Measurements from ENCODE around the gene KIF26B. TPM values are rescaled to one million over a fixed set of nuclear protein-coding genes. Genes with fewer than 3 reads are reported as not detected.

Gene KIF26B
- polyA plus RNA-seq, 6 donors from 2014 or later: 0.01 to 0.04 TPM; not detected in 4

- ATAC-seq (ENCODE audit: low read depth in 2 of 2) (no peak), DNase-seq (no peak)
- peaks cover 0 to 4% (median 0%) of the 10 kb centered on the region in 3 donors for H3K27me3 Mint-ChIP-seq
- H3K4me1 Mint-ChIP-seq: no peaks in the 10 kb centered on the region
- H3K36me3 Mint-ChIP-seq: no peaks in the 10 kb centered on the region
- no peak overlapping the region for H3K27ac Mint-ChIP-seq
- H3K4me3 Mint-ChIP-seq: no peak overlapping the region
- H3K9me3 Mint-ChIP-seq: peaks cover 0 to 5% (median 0%) of the 10 kb centered on the region in 7 donors
Observed at GRCh38 chr1:245480393-245481120, 325.8 kb downstream of the KIF26B start.

GRCh38 chr1:245481261-245481660 lies 326.5 kb downstream of the KIF26B start:
- peaks cover 0 to 4% (median 0%) of the 10 kb centered on the region in 3 donors for H3K27me3 Mint-ChIP-seq
- peaks cover 0 to 5% (median 0%) of the 10 kb centered on the region in 7 donors for H3K9me3 Mint-ChIP-seq
- H3K36me3 Mint-ChIP-seq: no peaks in the 10 kb centered on the region
- H3K27ac Mint-ChIP-seq: no peak overlapping the region
- ATAC-seq (ENCODE audit: low read depth in 2 of 2) (no peak), DNase-seq (no peak)
- no peak overlapping the region for H3K4me3 Mint-ChIP-seq
- no peaks in the 10 kb centered on the region for H3K4me1 Mint-ChIP-seq

- peak overlapping the region in 1 of 6 donors; percentile 44 for H3K27ac Mint-ChIP-seq
- H3K27me3 Mint-ChIP-seq: no peaks in the 10 kb centered on the region
- H3K4me1 Mint-ChIP-seq: no peaks in the 10 kb centered on the region
- H3K9me3 Mint-ChIP-seq: peaks cover 0 to 5% (median 0%) of the 10 kb centered on the region in 7 donors
- no peaks in the 10 kb centered on the region for H3K36me3 Mint-ChIP-seq
- H3K4me3 Mint-ChIP-seq: no peak overlapping the region
- no peak for ATAC-seq (ENCODE audit: low read depth in 2 of 2)
- no peak for DNase-seq
Observed at GRCh38 chr1:245483247-245483646, 328.5 kb downstream of the KIF26B start.

GRCh38 chr1:245484176-245484575 lies 329.4 kb downstream of the KIF26B start:
- Mint-ChIP-seq H3K4me1 (no peaks in the 10 kb centered on the region), H3K36me3 (no peaks in the 10 kb centered on the region), H3K27me3 (no peaks in the 10 kb centered on the region), H3K9me3 (peaks cover 0 to 5% (median 0%) of the 10 kb centered on the region in 7 donors), H3K27ac (no peak overlapping the region), H3K4me3 (no peak overlapping the region)
- ATAC-seq (ENCODE audit: low read depth in 2 of 2) (no peak), DNase-seq (no peak)

- Mint-ChIP-seq H3K4me1 (no peaks in the 10 kb centered on the region), H3K27ac (no peak overlapping the region), H3K27me3 (no peaks in the 10 kb centered on the region), H3K4me3 (no peak overlapping the region), H3K36me3 (no peaks in the 10 kb centered on the region), H3K9me3 (peaks cover 0 to 5% (median 0%) of the 10 kb centered on the region in 7 donors)
- ATAC-seq (ENCODE audit: low read depth in 2 of 2): no peak
- no peak for DNase-seq
Observed at GRCh38 chr1:245485996-245486395, 331.2 kb downstream of the KIF26B start.

- Mint-ChIP-seq H3K27ac (no peak overlapping the region), H3K27me3 (peaks cover 0 to 1% (median under 1%) of the 10 kb centered on the region in 3 donors), H3K9me3 (peaks cover 0 to 7% (median 0%) of the 10 kb centered on the region in 7 donors), H3K4me1 (no peaks in the 10 kb centered on the region), H3K36me3 (no peaks in the 10 kb centered on the region), H3K4me3 (no peak overlapping the region)
- no peak for ATAC-seq (ENCODE audit: low read depth in 2 of 2)
- DNase-seq: no peak
Observed at GRCh38 chr1:245486775-245487470, 332.1 kb downstream of the KIF26B start.

GRCh38 chr1:245488346-245489129 lies 333.8 kb downstream of the KIF26B start:
- Mint-ChIP-seq H3K9me3 (peaks cover 0 to 7% (median 0%) of the 10 kb centered on the region in 7 donors), H3K4me1 (no peaks in the 10 kb centered on the region), H3K27me3 (peaks cover 3 to 7% (median 4%) of the 10 kb centered on the region in 3 donors), H3K27ac (no peak overlapping the region), H3K36me3 (no peaks in the 10 kb centered on the region), H3K4me3 (no peak overlapping the region)
- DNase-seq (no peak), ATAC-seq (ENCODE audit: low read depth in 2 of 2) (no peak)

GRCh38 chr1:245489838-245490237 lies 335.1 kb downstream of the KIF26B start:
- Mint-ChIP-seq H3K36me3 (no peaks in the 10 kb centered on the region), H3K9me3 (peaks cover 0 to 10% (median 0%) of the 10 kb centered on the region in 7 donors)

GRCh38 chr1:245493029-245493428 lies 338.2 kb downstream of the KIF26B start:
- Mint-ChIP-seq H3K4me1 (no peaks in the 10 kb centered on the region), H3K27ac (no peak overlapping the region), H3K9me3 (peaks cover 0 to 13% (median 2%) of the 10 kb centered on the region in 7 donors), H3K27me3 (peaks cover 4 to 12% (median 7%) of the 10 kb centered on the region in 3 donors), H3K4me3 (no peak overlapping the region), H3K36me3 (no peaks in the 10 kb centered on the region)
- ATAC-seq (ENCODE audit: low read depth in 2 of 2) (no peak), DNase-seq (no peak)

More at GRCh38 chr1:245489838-245490237, 335.1 kb downstream of the KIF26B start:
- no peak overlapping the region for H3K27ac Mint-ChIP-seq
- no peak overlapping the region for H3K4me3 Mint-ChIP-seq
- peaks cover 4 to 10% (median 7%) of the 10 kb centered on the region in 3 donors for H3K27me3 Mint-ChIP-seq
- DNase-seq (no peak), ATAC-seq (ENCODE audit: low read depth in 2 of 2) (no peak)
- H3K4me1 Mint-ChIP-seq: no peaks in the 10 kb centered on the region

- ATAC-seq (ENCODE audit: low read depth in 2 of 2) (no peak), DNase-seq (no peak)
- Mint-ChIP-seq H3K4me1 (no peaks in the 10 kb centered on the region), H3K36me3 (no peaks in the 10 kb centered on the region), H3K27ac (no peak overlapping the region), H3K4me3 (no peak overlapping the region), H3K9me3 (peaks cover 0 to 13% (median 2%) of the 10 kb centered on the region in 7 donors), H3K27me3 (peaks cover 4 to 12% (median 7%) of the 10 kb centered on the region in 3 donors)
Observed at GRCh38 chr1:245495681-245496080, 340.9 kb downstream of the KIF26B start.

GRCh38 chr1:245500546-245500945 lies 345.8 kb downstream of the KIF26B start:
- H3K4me1 Mint-ChIP-seq: no peaks in the 10 kb centered on the region
- ATAC-seq (ENCODE audit: low read depth in 2 of 2) (no peak), DNase-seq (no peak)
- no peaks in the 10 kb centered on the region for H3K36me3 Mint-ChIP-seq
- H3K27ac Mint-ChIP-seq: no peak overlapping the region
- no peak overlapping the region for H3K4me3 Mint-ChIP-seq
- peaks cover 0 to 2% (median 0%) of the 10 kb centered on the region in 7 donors for H3K9me3 Mint-ChIP-seq
- no peaks in the 10 kb centered on the region for H3K27me3 Mint-ChIP-seq

GRCh38 chr1:245501633-245502032 lies 346.8 kb downstream of the KIF26B start:
- Mint-ChIP-seq H3K27me3 (no peaks in the 10 kb centered on the region), H3K27ac (no peak overlapping the region), H3K9me3 (peaks cover 0 to 2% (median 0%) of the 10 kb centered on the region in 7 donors), H3K36me3 (no peaks in the 10 kb centered on the region), H3K4me1 (no peaks in the 10 kb centered on the region), H3K4me3 (no peak overlapping the region)
- DNase-seq (no peak), ATAC-seq (ENCODE audit: low read depth in 2 of 2) (no peak)

- H3K9me3 Mint-ChIP-seq: peaks cover 0 to 4% (median 0%) of the 10 kb centered on the region in 7 donors
Observed at GRCh38 chr1:245503548-245503947, 348.8 kb downstream of the KIF26B start.

More at GRCh38 chr1:245503548-245503947, 348.8 kb downstream of the KIF26B start:
- ATAC-seq (ENCODE audit: low read depth in 2 of 2): no peak
- Mint-ChIP-seq H3K4me3 (no peak overlapping the region), H3K4me1 (no peaks in the 10 kb centered on the region), H3K27me3 (peaks cover 0 to 5% (median 0%) of the 10 kb centered on the region in 3 donors), H3K36me3 (no peaks in the 10 kb centered on the region), H3K27ac (peak overlapping the region in 1 of 6 donors; percentile 60)
- DNase-seq: no peak

Data from naive B cell (primary cell).